Measurements from ENCODE around the gene PRXL2B.

GRCh38 chr1:2601721-2602303 lies 15.2 kb downstream of the PRXL2B start:
- TF ChIP-seq, protein P1, sequence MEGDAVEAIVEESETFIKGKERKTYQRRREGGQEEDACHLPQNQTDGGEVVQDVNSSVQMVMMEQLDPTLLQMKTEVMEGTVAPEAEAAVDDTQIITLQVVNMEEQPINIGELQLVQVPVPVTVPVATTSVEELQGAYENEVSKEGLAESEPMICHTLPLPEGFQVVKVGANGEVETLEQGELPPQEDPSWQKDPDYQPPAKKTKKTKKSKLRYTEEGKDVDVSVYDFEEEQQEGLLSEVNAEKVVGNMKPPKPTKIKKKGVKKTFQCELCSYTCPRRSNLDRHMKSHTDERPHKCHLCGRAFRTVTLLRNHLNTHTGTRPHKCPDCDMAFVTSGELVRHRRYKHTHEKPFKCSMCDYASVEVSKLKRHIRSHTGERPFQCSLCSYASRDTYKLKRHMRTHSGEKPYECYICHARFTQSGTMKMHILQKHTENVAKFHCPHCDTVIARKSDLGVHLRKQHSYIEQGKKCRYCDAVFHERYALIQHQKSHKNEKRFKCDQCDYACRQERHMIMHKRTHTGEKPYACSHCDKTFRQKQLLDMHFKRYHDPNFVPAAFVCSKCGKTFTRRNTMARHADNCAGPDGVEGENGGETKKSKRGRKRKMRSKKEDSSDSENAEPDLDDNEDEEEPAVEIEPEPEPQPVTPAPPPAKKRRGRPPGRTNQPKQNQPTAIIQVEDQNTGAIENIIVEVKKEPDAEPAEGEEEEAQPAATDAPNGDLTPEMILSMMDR (IDR thresholded peaks at IDR 0.05): no peak
- no peak for TF ChIP-seq POLR2A (IDR thresholded peaks at IDR 0.05)
